SK-N-SH (cell line): ENCODE data around the gene MCM9. TPM values are rescaled to one million over a fixed set of nuclear protein-coding genes. Genes with fewer than 3 reads are reported as not detected.

Source experiments
- CTCF ChIA-PET: fragments of 300-600, 350-600 bp; formaldehyde crosslinking; extraction: SDS; loops from one replicate; lab custom pipeline; 2021; lab: Yijun Ruan, JAX
- POLR2A ChIA-PET: fragments of 350-600 bp; sonication (Branson Sonifier 250); formaldehyde crosslinking; extraction: SDS; loops from one replicate; lab custom pipeline; 2020; ENCODE audit warnings: antibody characterized with exemption, inconsistent platforms; lab: Yijun Ruan, JAX
- DNase-seq: peaks from one replicate; pipeline ENCODE4 v3.0.0; 2012
- H2AFZ ChIP-seq: fragments of 200-600 bp; sonication (generic); 2 replicates; pipeline ENCODE4 v1.8.1; 2016; ENCODE audit warnings: antibody characterized with exemption, mild to moderate bottlenecking, low read depth
- H3F3A ChIP-seq: fragments of 200-600 bp; sonication (generic); replicated peaks from 2 replicates; pipeline ENCODE3; 2016; ENCODE audit warnings: antibody characterized with exemption, mild to moderate bottlenecking; ENCODE audit not compliant: insufficient read depth
- H3K27ac ChIP-seq, 2 experiments: fragments of 200-500 bp in 1 of 2; fragments of 200-600 bp in 1 of 2; sonication (Bioruptor generic) in 1 of 2; sonication (generic), shearing (Covaris generic) in 1 of 2; 2 replicates each; pipeline versions ENCODE4 v1.5.1 to v1.6.1; 2014 to 2016; ENCODE audit warnings: low read depth in 2 of 2, inconsistent platforms in 1 of 2, low read length in 1 of 2, mild to moderate bottlenecking in 1 of 2, mixed read lengths in 1 of 2
- H3K27me3 ChIP-seq: fragments of 200-600 bp; sonication (generic), shearing (Covaris generic); 2 replicates; pipeline ENCODE4 v1.6.1; 2016; ENCODE audit warnings: mixed run types; ENCODE audit not compliant: insufficient read depth
- H3K36me3 ChIP-seq, 2 experiments: fragments of 200-500 bp in 1 of 2; fragments of 200-600 bp in 1 of 2; sonication (Bioruptor generic) in 1 of 2; sonication (generic) in 1 of 2; replicated peaks in 1 of 2; 2 replicates each; pipeline versions ENCODE3 to v1.5.1; 2014 to 2016; ENCODE audit warnings: low read length in 1 of 2, mild to moderate bottlenecking in 1 of 2; ENCODE audit not compliant: insufficient read depth in 2 of 2, control insufficient read depth in 1 of 2
- H3K4me1 ChIP-seq, 2 experiments: fragments of 200-500 bp in 1 of 2; fragments of 200-600 bp in 1 of 2; sonication (Bioruptor generic) in 1 of 2; sonication (generic), shearing (Covaris generic) in 1 of 2; 2 replicates each; pipeline versions ENCODE4 v1.5.1 to v1.6.1; 2014 to 2016; ENCODE audit warnings: low read depth in 1 of 2, low read length in 1 of 2, mixed run types in 1 of 2; ENCODE audit not compliant: insufficient read depth in 2 of 2, control insufficient read depth in 1 of 2
- H3K4me2 ChIP-seq: fragments of 200-600 bp; sonication (generic), shearing (Covaris generic); 2 replicates; pipeline ENCODE4 v1.6.1; 2017; ENCODE audit warnings: mixed run types
- H3K4me3 ChIP-seq, 2 experiments: fragments of 200-500 bp in 1 of 2; fragments of 200-600 bp in 1 of 2; sonication (Bioruptor generic) in 1 of 2; sonication (generic), shearing (Covaris generic) in 1 of 2; 2 replicates each; pipeline versions ENCODE4 v1.5.1 to v1.8.1; 2014 to 2016; ENCODE audit warnings: low read depth in 2 of 2, inconsistent platforms in 1 of 2, low read length in 1 of 2, mild to moderate bottlenecking in 1 of 2, mixed read lengths in 1 of 2, moderate library complexity in 1 of 2
- H3K79me2 ChIP-seq: fragments of 200-600 bp; sonication (generic); 2 replicates; pipeline ENCODE4 v1.8.1; 2017; ENCODE audit warnings: mild to moderate bottlenecking; ENCODE audit not compliant: insufficient read depth
- H3K9ac ChIP-seq: fragments of 200-600 bp; sonication (generic); 2 replicates; pipeline ENCODE4 v1.6.1; 2017; ENCODE audit warnings: mixed run types
- H3K9me2 ChIP-seq: fragments of 200-600 bp; sonication (generic); 2 replicates; pipeline ENCODE4 v1.6.1; 2017; ENCODE audit warnings: mixed run types
- H3K9me3 ChIP-seq: fragments of 200-600 bp; sonication (generic); 2 replicates; pipeline ENCODE4 v1.6.1; 2017; ENCODE audit warnings: mixed run types, mild to moderate bottlenecking, moderate library complexity
- H4K20me1 ChIP-seq: fragments of 200-600 bp; sonication (generic); 2 replicates; pipeline ENCODE4 v1.6.1; 2017; ENCODE audit warnings: mild to moderate bottlenecking, mixed run types; ENCODE audit not compliant: insufficient read depth
- GABPA ChIP-seq: IDR thresholded peaks from 2 replicates; pipeline ENCODE4 v1.4.0; 2012; ENCODE audit warnings: low read depth, mild to moderate bottlenecking
- MEF2A ChIP-seq: IDR thresholded peaks from 2 replicates; pipeline ENCODE4 v1.4.0; 2012; ENCODE audit warnings: low read depth, borderline replicate concordance
- NRF1 ChIP-seq: IDR thresholded peaks from 2 replicates; pipeline ENCODE4 v1.6.1; 2012; ENCODE audit warnings: low read depth, mild to moderate bottlenecking, low read length
- PBX3 ChIP-seq: IDR thresholded peaks from 2 replicates; pipeline ENCODE4; 2012
- RAD21 ChIP-seq: IDR thresholded peaks from 2 replicates; pipeline ENCODE4 v1.6.1; 2012; ENCODE audit warnings: mild to moderate bottlenecking, low read length
- REST ChIP-seq: IDR thresholded peaks from 2 replicates; pipeline ENCODE4 v1.6.1; 2012; ENCODE audit warnings: mild to moderate bottlenecking, low read depth, low read length, moderate library complexity
- TAF1 ChIP-seq: IDR thresholded peaks from 2 replicates; pipeline ENCODE4 v1.6.1; 2012; ENCODE audit warnings: low read depth, mild to moderate bottlenecking, low read length, moderate library complexity, borderline replicate concordance
- TCF12 ChIP-seq: IDR thresholded peaks from 2 replicates; pipeline ENCODE4 v1.4.0; 2012
- USF2 ChIP-seq: fragments of 150-350 bp; IDR thresholded peaks from 2 replicates; pipeline ENCODE4 v1.6.1; 2017; ENCODE audit warnings: antibody characterized with exemption, low read length, low read depth, borderline replicate concordance
- WGBS: methylation state at CpG from one replicate; pipeline ENCODE4 v1.1.6; 2017; ENCODE audit warnings: low lambda C conversion rate; 5-methylcytosine and 5-hydroxymethylcytosine counted together
- polyA plus RNA-seq, 3 experiments: library from polyadenylated mRNA; depleted of rRNA; stranded (reverse); fragments of >200 nt; gene quantifications; 2 replicates each; pipeline ENCODE4 v1.2.3, GENCODE V29; 2012
- TF ChIP-seq, protein P1 (sequence below): IDR thresholded peaks from 2 replicates; pipeline ENCODE4 v1.4.0; 2012; ENCODE audit warnings: low read depth, borderline replicate concordance
- TF ChIP-seq, protein P2 (sequence below): fragments of 200-600 bp; sonication (generic); IDR thresholded peaks from 2 replicates; pipeline ENCODE4 v1.6.1; 2017; ENCODE audit warnings: antibody characterized with exemption, mild to moderate bottlenecking, moderate library complexity
- TF ChIP-seq, protein P3 (sequence below): IDR thresholded peaks from 2 replicates; pipeline ENCODE4 v1.4.0; 2012; ENCODE audit warnings: low read depth, borderline replicate concordance

The MCM9 gene
- polyA plus RNA-seq, 1 of the 3 experiments (the other 2 are of a cell fraction) = 1.7 TPM

- Histone ChIP-seq H2AFZ (peak overlapping the region; percentile 5; the same call in 1 of the 2 replicates), H3K9ac (no peak overlapping the region; the same call in 1 of the 2 replicates), H3K9me2 (no peaks in the 10 kb centered on the region), H3K27ac (peak overlapping the region; percentile 60 to 80), H3K27me3 (no peaks in the 10 kb centered on the region), H3K9me3 (no peaks in the 10 kb centered on the region), H3K4me1 (peaks cover 0 to 6% of the 10 kb centered on the region in 2 experiments; a peak in 2 of 4 replicates), H3F3A (no peaks in the 10 kb centered on the region), H3K36me3 (peaks cover 41 to 53% of the 10 kb centered on the region in 2 experiments), H3K4me2 (no peak overlapping the region; the same call in 1 of the 2 replicates), H3K79me2 (peaks cover 46% of the 10 kb centered on the region), H4K20me1 (no peaks in the 10 kb centered on the region), H3K4me3 (no peak overlapping the region)
- TF ChIP-seq, protein P1, sequence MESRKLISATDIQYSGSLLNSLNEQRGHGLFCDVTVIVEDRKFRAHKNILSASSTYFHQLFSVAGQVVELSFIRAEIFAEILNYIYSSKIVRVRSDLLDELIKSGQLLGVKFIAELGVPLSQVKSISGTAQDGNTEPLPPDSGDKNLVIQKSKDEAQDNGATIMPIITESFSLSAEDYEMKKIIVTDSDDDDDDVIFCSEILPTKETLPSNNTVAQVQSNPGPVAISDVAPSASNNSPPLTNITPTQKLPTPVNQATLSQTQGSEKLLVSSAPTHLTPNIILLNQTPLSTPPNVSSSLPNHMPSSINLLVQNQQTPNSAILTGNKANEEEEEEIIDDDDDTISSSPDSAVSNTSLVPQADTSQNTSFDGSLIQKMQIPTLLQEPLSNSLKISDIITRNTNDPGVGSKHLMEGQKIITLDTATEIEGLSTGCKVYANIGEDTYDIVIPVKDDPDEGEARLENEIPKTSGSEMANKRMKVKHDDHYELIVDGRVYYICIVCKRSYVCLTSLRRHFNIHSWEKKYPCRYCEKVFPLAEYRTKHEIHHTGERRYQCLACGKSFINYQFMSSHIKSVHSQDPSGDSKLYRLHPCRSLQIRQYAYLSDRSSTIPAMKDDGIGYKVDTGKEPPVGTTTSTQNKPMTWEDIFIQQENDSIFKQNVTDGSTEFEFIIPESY = no peak
- TF ChIP-seq RAD21 (no peak), PBX3 (peak; percentile 29; the same call in 1 of the 2 replicates), TCF12 (peak; percentile 45), GABPA (no peak), MEF2A (no peak)
- TF ChIP-seq, protein P2, sequence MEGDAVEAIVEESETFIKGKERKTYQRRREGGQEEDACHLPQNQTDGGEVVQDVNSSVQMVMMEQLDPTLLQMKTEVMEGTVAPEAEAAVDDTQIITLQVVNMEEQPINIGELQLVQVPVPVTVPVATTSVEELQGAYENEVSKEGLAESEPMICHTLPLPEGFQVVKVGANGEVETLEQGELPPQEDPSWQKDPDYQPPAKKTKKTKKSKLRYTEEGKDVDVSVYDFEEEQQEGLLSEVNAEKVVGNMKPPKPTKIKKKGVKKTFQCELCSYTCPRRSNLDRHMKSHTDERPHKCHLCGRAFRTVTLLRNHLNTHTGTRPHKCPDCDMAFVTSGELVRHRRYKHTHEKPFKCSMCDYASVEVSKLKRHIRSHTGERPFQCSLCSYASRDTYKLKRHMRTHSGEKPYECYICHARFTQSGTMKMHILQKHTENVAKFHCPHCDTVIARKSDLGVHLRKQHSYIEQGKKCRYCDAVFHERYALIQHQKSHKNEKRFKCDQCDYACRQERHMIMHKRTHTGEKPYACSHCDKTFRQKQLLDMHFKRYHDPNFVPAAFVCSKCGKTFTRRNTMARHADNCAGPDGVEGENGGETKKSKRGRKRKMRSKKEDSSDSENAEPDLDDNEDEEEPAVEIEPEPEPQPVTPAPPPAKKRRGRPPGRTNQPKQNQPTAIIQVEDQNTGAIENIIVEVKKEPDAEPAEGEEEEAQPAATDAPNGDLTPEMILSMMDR = no peak
- CTCF ChIA-PET = interaction anchor here (1.2 to 1.3 kb wide), 4 partner anchors 18 to 208 kb away, joined by 3 to 5 read pairs (median 4); no protein-coding TSS in a partner anchor
- DNase-seq = no peak
- POLR2A ChIA-PET = no interaction called here
Observed at GRCh38 chr6:118902726-118903125, 32.2 kb downstream of the MCM9 start.

DNA sequence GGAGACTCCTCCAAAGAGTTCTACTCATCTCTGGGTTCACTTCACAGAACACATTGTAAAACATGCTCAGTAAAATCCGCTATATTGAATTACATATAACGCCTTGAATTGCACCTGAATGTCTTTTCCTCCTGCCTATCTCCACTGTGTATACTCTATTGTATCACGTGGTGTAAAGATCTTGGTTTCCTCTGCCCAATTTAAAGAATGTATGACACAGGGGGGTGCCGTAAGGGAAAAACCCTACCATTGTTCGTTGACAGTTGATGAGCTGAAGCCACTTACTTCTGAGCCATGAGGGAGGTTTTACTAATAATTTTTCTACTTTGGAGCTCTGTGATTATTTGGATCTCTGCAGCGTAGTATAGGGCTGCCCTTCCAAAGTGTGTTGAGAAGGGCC lies 35.0 kb downstream of the MCM9 start:
- H3K9me2 ChIP-seq = no peaks in the 10 kb centered on the region
- no peaks in the 10 kb centered on the region for H3K9me3 ChIP-seq
- no peaks in the 10 kb centered on the region for H4K20me1 ChIP-seq
- DNase-seq = no peak
- peaks cover 0 to 12% of the 10 kb centered on the region in 2 experiments; a peak in 2 of 4 replicates for H3K4me1 ChIP-seq
- H3K9ac ChIP-seq = no peak overlapping the region
- POLR2A ChIA-PET = no interaction called here
- no peak overlapping the region for H3K4me2 ChIP-seq
- no peaks in the 10 kb centered on the region for H3K27me3 ChIP-seq
- H3K27ac ChIP-seq = no peak overlapping the region
- CTCF ChIA-PET = interaction anchor here (1.2 kb wide), 1 partner anchor 9 kb away, joined by 3 read pairs; no protein-coding TSS in a partner anchor
- peaks cover 74% of the 10 kb centered on the region for H3K79me2 ChIP-seq
- H3F3A ChIP-seq = peaks cover 7% of the 10 kb centered on the region
- 90% methylated on average over 6 of the region's 6 CpGs for WGBS
- H2AFZ ChIP-seq = no peak overlapping the region
- no peak overlapping the region for H3K4me3 ChIP-seq
- peaks cover 20 to 33% of the 10 kb centered on the region in 2 experiments for H3K36me3 ChIP-seq
- TF ChIP-seq USF2 (no peak), TAF1 (no peak), PBX3 (no peak), RAD21 (no peak), TCF12 (no peak), REST (no peak), GABPA (no peak), NRF1 (no peak)
- TF ChIP-seq, protein P3, sequence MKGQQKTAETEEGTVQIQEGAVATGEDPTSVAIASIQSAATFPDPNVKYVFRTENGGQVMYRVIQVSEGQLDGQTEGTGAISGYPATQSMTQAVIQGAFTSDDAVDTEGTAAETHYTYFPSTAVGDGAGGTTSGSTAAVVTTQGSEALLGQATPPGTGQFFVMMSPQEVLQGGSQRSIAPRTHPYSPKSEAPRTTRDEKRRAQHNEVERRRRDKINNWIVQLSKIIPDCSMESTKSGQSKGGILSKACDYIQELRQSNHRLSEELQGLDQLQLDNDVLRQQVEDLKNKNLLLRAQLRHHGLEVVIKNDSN = no peak
